Kidney (tissue), 14 donors: ENCODE measurements around the gene FRMD4A. TPM values are rescaled to one million over a fixed set of nuclear protein-coding genes. Genes with fewer than 3 reads are reported as not detected.
A peak's percentile ranks its signal among the peaks of the same experiment; 100 is the strongest.

Source experiments
- DNase-seq, 5 donors: peaks; one replicate each; pipeline ENCODE4 v3.0.0-alpha.2; 2013 to 2020
- FAIRE-seq: peaks from 2 replicates; lab custom pipeline; 2012; peaks lifted over from hg19 to GRCh38; lab: Jason Lieb, UNC
- H3K27ac ChIP-seq, 2 donors: one replicate each; pipeline ENCODE4 v1.7.0; 2013; ENCODE audit warnings: low read depth in 2 of 2, low read length in 2 of 2, inconsistent platforms in 1 of 2
- H3K27me3 ChIP-seq: one replicate; pipeline ENCODE4 v1.7.1; 2013; ENCODE audit warnings: low read length, inconsistent platforms; ENCODE audit not compliant: control insufficient read depth, insufficient read depth
- H3K36me3 ChIP-seq, 3 donors: one replicate each; pipeline versions ENCODE4 v1.7.0 to v1.7.1; 2013; ENCODE audit warnings: low read length in 3 of 3, control low read depth in 1 of 3, inconsistent platforms in 1 of 3; ENCODE audit not compliant: insufficient read depth in 3 of 3, control insufficient read depth in 2 of 3
- H3K4me1 ChIP-seq, 3 donors: one replicate each; pipeline versions ENCODE4 v1.7.0 to v1.7.1; 2013; ENCODE audit warnings: low read length in 3 of 3, inconsistent platforms in 1 of 3, low read depth in 1 of 3; ENCODE audit not compliant: control insufficient read depth in 2 of 3, insufficient read depth in 2 of 3
- H3K4me3 ChIP-seq, 3 donors: one replicate each; pipeline versions ENCODE4 v1.7.0 to v1.8.1; 2013; ENCODE audit warnings: low read length in 3 of 3, control low read depth in 1 of 3, inconsistent platforms in 1 of 3
- H3K9ac ChIP-seq, 3 donors: one replicate each; pipeline versions ENCODE4 v1.7.0 to v1.7.1; 2013; ENCODE audit warnings: low read length in 3 of 3, control low read depth in 1 of 3, inconsistent platforms in 1 of 3
- H3K9me3 ChIP-seq, 3 donors: one replicate each; pipeline versions ENCODE4 v1.7.0 to v1.7.1; 2013; ENCODE audit warnings: low read length in 3 of 3, control low read depth in 1 of 3, inconsistent platforms in 1 of 3; ENCODE audit not compliant: control insufficient read depth in 2 of 3, insufficient read depth in 1 of 3
- intact Hi-C: fragments of 100-400 bp; cut with DNase I; formaldehyde crosslinking; loops from one replicate; pipeline ENCODE4 v1.11.1; 2022
- polyA plus RNA-seq: library from polyadenylated mRNA; stranded (reverse); fragments of 350-450 nt; fragmentation: Illumina TruSeq; extraction: RNeasy Lipid Tissue Mini Kit (QIAGEN cat#74804); gene quantifications from one replicate; pipeline ENCODE4 v1.2.3, GENCODE V29; 2014; ENCODE audit warnings: low read depth, low replicate concordance; ENCODE audit not compliant: insufficient read depth
- total RNA-seq: library from RNA; stranded (reverse); fragmentation: NEBNext Ultra II Directional; extraction: Animal tissue kit (Norgen Biotek cat#: 25700); gene quantifications from one replicate; pipeline ENCODE4 v1.2.1, GENCODE V29; 2021
- TF ChIP-seq, protein P1 (sequence below): IDR thresholded peaks from 3 replicates; pipeline ENCODE4 v1.5.1; 2012; ENCODE audit warnings: mild to moderate bottlenecking, moderate library complexity, borderline replicate concordance; ENCODE audit not compliant: insufficient read depth; ENCODE audit errors: extremely low read depth
- donor health status: control.
- donor health status: control.
- donor health status: control.
- donor health status: control.
- donor health status: control.
- donor health status: DM: yes; HTN: yes; CAD: no.
- donor health status: Normal renal cell carcinoma (clear cell type).

Gene FRMD4A
- total and polyA plus RNA-seq, 2 donors from 2014 or later = 16.0 to 68.2 TPM

GRCh38 chr10:13699216-13699615 is 631.5 kb downstream of the FRMD4A start:
- Histone ChIP-seq H3K36me3 (peaks cover 4 to 22% (median 8%) of the 10 kb centered on the region in 3 donors), H3K4me3 (no peak overlapping the region), H3K27me3 (no peaks in the 10 kb centered on the region), H3K4me1 (peaks cover 0 to 7% (median 7%) of the 10 kb centered on the region in 3 donors), H3K9ac (no peak overlapping the region), H3K9me3 (no peaks in the 10 kb centered on the region), H3K27ac (no peak overlapping the region)
- no peak for FAIRE-seq
- TF ChIP-seq, protein P1, sequence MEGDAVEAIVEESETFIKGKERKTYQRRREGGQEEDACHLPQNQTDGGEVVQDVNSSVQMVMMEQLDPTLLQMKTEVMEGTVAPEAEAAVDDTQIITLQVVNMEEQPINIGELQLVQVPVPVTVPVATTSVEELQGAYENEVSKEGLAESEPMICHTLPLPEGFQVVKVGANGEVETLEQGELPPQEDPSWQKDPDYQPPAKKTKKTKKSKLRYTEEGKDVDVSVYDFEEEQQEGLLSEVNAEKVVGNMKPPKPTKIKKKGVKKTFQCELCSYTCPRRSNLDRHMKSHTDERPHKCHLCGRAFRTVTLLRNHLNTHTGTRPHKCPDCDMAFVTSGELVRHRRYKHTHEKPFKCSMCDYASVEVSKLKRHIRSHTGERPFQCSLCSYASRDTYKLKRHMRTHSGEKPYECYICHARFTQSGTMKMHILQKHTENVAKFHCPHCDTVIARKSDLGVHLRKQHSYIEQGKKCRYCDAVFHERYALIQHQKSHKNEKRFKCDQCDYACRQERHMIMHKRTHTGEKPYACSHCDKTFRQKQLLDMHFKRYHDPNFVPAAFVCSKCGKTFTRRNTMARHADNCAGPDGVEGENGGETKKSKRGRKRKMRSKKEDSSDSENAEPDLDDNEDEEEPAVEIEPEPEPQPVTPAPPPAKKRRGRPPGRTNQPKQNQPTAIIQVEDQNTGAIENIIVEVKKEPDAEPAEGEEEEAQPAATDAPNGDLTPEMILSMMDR = no peak
- no peak for DNase-seq
- intact Hi-C loops = no loop called here

DNA sequence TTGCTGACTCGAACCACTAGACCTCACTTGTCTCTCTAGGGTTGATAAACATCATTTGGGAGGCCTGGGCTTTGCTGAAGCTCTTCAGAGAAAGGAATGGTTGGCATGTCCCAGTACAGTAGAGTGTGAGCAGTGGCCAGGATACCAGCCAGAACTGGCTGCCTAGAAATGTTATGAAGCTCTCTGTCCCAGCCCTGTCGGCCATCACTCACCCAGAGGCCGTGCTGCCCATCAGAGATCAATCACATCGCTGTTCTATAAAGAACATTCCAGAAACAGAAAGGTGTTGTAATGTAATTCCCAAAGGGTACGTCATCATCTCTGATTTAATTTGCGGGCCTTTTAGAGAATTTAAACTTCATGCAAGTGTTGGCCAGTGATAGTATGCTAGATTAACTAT is 632.5 kb downstream of the FRMD4A start:
- peaks cover 8 to 32% (median 10%) of the 10 kb centered on the region in 3 donors for H3K36me3 ChIP-seq

GRCh38 chr10:13696071-13696470 is 634.7 kb downstream of the FRMD4A start:
- H3K27me3 ChIP-seq = no peaks in the 10 kb centered on the region
- H3K27ac ChIP-seq = peak overlapping the region; percentile 23 to 57
- no peak overlapping the region for H3K4me3 ChIP-seq
- TF ChIP-seq, protein P1 = no peak
- no peak overlapping the region for H3K9ac ChIP-seq
- no peaks in the 10 kb centered on the region for H3K9me3 ChIP-seq
- intact Hi-C loops = no loop called here
- FAIRE-seq = no peak
- DNase-seq = no peak
- H3K4me1 ChIP-seq = no peaks in the 10 kb centered on the region
- H3K36me3 ChIP-seq = peaks cover 6 to 37% (median 12%) of the 10 kb centered on the region in 3 donors

More for the DNA sequence above, 632.5 kb downstream of the FRMD4A start:
- H3K4me3 ChIP-seq = no peak overlapping the region
- H3K9ac ChIP-seq = no peak overlapping the region
- H3K4me1 ChIP-seq = peaks cover 0 to 7% (median 4%) of the 10 kb centered on the region in 3 donors
- TF ChIP-seq, protein P1 = no peak
- H3K27me3 ChIP-seq = no peaks in the 10 kb centered on the region
- intact Hi-C loops = no loop called here
- no peak for FAIRE-seq
- no peaks in the 10 kb centered on the region for H3K9me3 ChIP-seq
- no peak overlapping the region for H3K27ac ChIP-seq
- no peak for DNase-seq

- Histone ChIP-seq H3K4me3 (no peak overlapping the region), H3K36me3 (peaks cover 6 to 37% (median 12%) of the 10 kb centered on the region in 3 donors), H3K9ac (no peak overlapping the region), H3K27ac (peak overlapping the region in 1 of 2 donors; percentile 57), H3K27me3 (no peaks in the 10 kb centered on the region), H3K9me3 (no peaks in the 10 kb centered on the region), H3K4me1 (no peaks in the 10 kb centered on the region)
- TF ChIP-seq, protein P1 = no peak
- intact Hi-C loops = no loop called here
- DNase-seq (no peak), FAIRE-seq (no peak)
Observed at GRCh38 chr10:13695588-13695987, 635.1 kb downstream of the FRMD4A start.
